HG02798 (cell line): ENCODE measurements around the gene F12.

Source experiments
- ATAC-seq: cut with Tn5 transposase; IDR thresholded peaks from one replicate; pipeline ENCODE4 v1.9.1; 2021; ENCODE audit warnings: mild to moderate bottlenecking; ENCODE audit not compliant: unreplicated experiment, poor library complexity

The F12 gene

DNA sequence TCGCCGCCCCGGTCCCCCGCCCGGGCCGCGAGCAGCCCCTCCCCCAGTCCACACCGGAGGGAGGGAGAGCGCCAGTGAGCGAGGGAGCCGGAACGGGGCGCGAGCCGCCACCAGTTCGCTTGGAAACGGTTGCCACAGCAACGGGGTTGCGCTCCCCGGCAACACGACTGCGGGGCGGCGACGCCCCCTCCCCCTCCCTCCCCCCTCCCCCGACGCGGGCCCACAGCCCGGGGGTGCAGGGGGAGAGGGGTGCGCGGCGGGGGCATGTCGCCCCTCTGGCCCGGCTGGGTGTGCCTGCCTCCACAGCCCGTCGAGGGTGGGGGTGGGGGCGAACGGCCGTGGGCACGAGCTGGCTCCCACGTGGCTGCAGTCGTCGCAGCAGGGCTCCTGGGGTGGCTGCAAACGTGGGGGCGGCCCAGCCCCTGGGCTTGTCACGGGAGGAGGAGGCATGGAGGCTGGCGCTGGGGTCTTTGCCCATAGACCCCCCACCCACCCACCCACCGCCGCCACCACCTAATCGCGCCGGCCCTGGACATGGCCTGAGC lies 37.8 kb upstream of the F12 start:
- peak; percentile 30 for ATAC-seq

GRCh38 chr5:177446200-177447065 lies 37.1 kb upstream of the F12 start, which contains the start of gene PRR7:
Gene PRR7, plus strand, starts transcription at chr5:177446814. Its CDS starts 8,254 bp downstream, at chr5:177455068.
- peak; percentile 65 for ATAC-seq

- no peak for ATAC-seq
Measured at GRCh38 chr5:177445917-177446199, 36.5 kb upstream of the F12 start.

- no peak for ATAC-seq
Measured at GRCh38 chr5:177445052-177445916, 35.9 kb upstream of the F12 start.

DNA sequence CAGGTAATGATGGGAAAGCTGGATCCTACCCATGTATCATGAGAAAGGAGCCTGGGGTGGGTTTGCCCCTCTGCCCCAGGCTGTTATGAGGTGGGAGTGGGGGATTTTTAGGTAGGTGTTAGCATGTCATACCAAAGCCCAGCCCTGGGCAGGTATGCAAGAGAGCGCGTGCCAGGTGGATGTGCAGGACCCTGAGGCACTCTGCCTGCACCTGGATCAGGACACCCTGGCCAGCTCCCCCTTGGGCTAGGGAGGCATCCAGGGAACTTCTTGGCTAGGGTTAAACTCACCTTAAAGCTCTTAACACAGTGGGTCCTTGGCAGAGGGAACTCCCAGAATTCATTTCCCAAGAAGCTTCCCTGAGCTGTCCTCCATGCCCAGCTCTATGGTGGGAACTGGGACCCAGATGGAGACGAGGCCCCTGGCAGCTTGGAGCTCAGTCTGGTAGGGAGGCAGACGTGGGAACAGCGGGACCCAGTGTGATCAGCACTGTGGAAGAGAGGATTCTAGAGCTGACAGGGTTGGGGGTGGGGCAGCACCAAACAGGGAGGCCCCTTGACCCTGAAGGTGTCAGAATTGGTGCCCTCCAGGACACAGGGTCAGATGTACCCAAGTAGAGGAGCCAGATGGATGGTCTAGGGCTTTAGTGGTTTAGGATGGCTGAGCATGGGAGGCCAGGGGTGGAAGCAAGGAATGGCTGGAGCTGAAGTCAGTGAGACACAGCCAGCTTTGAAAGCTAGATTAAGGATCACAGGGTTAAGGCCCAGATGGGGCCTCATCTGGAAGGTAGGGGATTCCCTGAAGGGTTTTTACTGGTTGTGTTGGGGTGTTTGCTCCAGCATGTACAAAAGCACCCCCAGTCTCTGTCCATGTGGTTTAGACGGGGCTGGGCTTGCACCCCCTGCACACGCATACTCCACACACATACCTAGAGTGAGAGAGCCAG lies 35.0 kb upstream of the F12 start:
- ATAC-seq: no peak

DNA sequence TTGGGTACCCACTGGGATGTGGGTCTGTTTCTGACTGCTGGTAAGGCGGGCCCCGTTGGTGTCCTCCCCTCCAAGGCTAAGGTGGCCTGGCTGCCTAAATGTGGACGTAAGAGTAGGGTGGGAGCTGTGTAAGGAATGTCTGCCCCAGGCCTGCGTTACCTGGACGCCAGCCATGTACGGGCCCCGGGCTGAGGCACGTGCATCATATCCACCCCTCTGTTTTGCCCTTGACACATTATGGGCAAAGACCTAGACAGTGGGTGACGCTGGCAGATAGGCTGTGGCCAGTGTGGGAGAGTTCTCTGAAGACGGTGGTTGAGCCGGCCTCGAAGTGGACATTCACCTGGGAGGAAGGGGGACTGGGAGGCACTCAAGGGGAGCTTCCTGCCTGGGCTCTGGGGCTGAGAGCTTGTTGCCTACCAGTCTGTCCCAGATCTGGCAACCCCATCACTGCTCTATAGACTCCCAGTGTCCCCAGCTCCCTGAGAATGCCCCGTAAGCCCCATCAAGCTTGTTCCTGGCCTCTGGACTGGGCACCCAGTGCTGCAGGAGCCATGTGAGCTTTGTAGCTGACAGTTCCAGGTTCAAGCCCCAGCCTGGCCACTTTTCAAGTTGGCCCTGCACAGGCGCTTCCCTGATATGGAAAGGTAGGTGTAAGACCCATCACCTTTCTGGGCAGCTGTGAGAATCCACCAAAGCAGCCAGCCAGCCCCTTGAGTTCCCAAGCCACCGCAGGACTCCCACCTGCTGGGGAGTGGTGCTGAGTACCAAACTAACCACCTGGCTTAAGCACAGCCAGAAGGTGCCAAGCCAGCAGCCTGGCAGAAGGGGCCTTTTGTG lies 34.0 kb upstream of the F12 start:
- no peak for ATAC-seq

GRCh38 chr5:177442066-177442826 lies 32.9 kb upstream of the F12 start:
- no peak for ATAC-seq

DNA sequence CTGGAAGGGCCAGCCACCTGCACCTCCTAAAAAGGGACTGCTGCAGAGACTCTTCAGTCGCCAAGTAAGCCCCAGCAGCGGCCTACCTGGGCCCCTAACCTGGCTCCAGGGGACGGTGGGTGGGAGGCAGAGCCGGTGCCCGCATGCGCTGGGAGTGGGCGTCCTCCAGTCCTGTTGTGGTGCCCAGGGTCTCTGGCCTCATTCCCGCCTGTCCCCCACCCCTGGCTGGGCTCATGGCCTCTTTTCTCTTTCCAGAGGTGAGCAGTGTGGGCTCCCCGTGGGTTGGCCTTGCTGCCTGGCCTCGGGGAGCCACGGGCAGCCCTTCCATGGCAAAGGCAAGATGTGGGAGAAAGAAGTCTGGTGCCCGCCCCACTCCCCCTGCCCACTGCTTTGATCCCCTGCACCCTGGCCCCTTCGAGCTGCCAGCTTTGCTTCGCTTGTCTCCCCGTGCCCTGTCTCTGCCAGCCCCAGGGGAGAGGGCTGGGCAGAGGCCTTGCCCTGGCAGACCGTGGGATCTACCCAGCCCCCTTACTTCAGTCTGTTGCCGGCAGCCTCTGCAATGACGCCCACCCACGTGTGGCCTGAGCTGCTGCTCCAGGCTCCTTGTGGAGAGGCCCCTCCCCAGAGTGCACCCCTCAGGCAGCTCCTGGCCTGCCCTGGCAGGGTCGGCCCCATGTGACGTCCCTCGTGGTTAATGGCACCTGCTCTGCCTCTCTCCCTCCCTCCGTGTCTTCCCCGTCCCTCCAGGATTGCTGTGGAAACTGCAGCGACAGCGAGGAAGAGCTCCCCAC lies 31.8 kb upstream of the F12 start:
- ATAC-seq: no peak

- no peak for ATAC-seq
Measured at GRCh38 chr5:177440211-177440989, 31.0 kb upstream of the F12 start.

DNA sequence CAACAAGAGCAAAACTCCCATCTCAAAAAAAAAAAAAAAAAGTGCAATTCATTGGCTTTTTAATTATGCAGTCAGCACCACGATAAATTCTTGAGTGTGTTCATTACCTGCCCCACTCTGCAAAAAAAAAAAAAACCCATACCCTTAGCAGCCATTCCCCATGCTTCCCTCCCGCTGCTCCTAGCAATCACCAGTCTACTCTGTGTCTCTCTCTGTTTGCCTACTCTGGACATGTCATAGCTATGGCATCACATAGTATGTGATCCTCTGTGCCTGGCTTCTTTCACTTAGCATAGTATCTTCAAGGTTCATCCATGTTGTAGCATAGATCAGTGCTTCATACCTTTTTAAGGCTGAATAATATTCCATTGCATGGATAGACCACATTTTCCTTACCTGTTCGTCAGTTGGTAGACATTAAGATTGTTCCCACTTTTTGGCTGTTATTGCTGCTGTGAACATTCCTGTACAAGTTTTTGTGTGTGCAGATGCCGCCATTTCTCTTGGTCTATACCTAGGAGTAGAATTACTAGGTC lies 30.2 kb upstream of the F12 start:
- no peak for ATAC-seq

DNA sequence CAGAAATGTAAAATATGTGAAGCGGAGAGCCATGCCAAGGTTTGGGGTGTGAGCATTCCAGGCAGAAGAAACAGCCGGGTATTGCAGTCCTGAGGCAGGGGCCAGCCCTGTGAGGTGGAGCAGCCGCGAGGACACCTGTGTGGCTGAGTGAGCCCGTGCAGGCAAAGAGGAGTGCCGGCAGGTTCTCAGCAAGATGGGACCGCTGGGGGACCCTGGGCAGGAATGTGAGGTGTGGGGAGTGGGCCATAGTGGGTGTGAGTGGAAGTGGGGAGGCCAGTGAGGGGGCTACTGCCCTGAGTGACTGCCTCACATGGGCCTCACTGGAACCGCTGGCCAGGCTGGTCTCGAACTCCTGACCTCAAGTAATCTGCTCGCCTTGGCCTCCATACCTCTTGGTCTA lies 29.1 kb upstream of the F12 start:
- ATAC-seq: no peak

- ATAC-seq: no peak
Measured at GRCh38 chr5:177437623-177438022, 28.3 kb upstream of the F12 start.

- no peak for ATAC-seq
Measured at GRCh38 chr5:177435847-177436536, 26.6 kb upstream of the F12 start.

DNA sequence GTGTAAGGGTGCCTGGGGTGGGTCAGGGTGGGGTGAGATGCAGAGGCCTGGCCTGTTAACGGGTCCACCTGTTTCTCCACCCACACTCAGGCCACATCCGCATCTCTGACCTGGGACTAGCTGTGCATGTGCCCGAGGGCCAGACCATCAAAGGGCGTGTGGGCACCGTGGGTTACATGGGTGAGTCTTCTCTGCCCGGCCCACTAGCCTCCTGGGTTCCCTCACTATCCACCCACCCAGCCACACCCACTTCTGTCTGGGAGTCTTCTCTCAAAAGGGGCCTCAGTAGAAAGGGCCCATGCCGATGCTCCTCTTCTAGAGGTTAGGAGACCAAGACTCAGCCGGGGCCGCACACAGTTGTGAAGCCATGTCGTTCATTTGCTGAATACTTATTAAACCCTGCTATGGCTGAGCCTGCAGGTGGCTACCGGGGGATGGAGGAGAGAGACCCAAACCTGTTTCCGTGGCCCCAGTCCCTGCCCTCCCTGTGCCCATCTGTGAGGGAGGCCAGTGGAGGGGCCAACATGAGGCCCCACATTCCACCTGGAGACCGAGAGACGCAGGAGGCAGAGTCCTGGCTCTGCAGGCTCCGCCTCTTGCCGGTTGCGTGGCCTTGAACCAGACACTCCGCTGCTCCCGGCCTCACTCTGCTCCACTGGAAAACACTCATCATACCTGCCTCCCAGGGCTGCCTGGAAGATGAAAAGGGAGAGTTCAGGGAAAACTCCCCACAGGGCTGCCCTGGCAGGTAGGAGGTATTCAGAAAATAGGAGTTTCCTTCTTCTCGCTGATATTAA lies 25.8 kb upstream of the F12 start:
- no peak for ATAC-seq

- no peak for ATAC-seq
Measured at GRCh38 chr5:177434437-177434836, 25.1 kb upstream of the F12 start.
